Activated T-helper 1 cell treated with anti-CD3 and anti-CD28 coated beads, Interleukin-2, amount 50 U/mL, for 16 hours (primary cell): ENCODE data around the gene PLXNC1.

ENCODE experiments used
- DNase-seq, 2 donors: peaks; one replicate each; pipeline ENCODE4 v3.0.0-alpha.2; 2020; ENCODE audit warnings: low read depth in 1 of 2, low spot score in 1 of 2

PLXNC1 gene

DNA sequence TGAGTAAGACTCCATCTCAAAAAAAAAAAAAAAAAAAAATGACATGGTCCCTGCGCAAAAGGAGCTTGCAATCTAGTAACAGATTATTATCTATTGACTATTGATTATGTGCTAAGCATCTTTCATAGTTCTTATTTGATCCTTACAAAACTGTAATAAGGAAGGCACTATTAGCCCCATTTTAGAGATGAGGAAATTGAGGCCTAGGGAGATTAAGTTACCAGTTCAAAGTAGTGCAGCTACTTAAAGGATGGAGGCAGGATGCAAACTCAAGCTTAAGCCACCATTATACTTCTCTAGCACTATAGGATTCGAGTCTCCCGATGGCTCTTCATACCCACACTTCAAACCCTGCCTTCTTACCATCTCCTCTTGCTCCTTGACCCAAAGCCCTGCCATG, 31.3 kb downstream of the PLXNC1 start:
- no peak for DNase-seq

DNA sequence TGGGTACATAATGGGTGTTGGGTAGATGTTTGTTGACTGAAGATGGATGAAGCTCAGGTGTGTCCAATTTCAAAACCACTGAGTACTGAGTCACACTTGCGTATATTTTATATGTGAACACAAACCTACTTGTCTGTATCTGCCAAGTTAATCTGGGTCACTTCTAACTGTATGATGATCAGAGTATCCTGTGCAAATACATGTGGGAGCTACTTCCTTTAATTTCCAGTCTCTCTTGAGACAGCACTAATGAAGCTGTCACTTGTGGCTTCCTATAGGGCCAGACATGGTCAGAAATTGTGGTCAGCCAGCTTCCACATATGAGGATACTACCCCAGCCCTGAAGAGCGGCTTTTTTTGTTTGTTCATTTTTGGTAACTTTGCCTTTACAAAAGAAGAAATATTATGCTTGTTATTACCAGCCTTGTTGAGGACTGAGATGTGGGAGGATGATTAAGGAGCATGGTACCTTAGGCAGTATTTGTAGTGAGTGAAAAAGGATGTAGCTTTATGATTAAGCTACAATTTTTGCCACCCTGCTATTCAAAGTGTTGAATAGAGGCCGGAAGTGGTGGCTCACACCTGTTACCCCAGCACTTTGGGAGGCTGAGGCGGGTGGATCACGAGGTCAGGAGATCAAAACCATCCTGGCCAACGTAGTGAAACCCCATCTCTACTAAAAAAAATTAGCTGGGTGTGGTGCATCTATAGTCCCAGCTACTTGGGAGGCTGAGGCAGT, 32.4 kb downstream of the PLXNC1 start:
- DNase-seq: no peak

DNA sequence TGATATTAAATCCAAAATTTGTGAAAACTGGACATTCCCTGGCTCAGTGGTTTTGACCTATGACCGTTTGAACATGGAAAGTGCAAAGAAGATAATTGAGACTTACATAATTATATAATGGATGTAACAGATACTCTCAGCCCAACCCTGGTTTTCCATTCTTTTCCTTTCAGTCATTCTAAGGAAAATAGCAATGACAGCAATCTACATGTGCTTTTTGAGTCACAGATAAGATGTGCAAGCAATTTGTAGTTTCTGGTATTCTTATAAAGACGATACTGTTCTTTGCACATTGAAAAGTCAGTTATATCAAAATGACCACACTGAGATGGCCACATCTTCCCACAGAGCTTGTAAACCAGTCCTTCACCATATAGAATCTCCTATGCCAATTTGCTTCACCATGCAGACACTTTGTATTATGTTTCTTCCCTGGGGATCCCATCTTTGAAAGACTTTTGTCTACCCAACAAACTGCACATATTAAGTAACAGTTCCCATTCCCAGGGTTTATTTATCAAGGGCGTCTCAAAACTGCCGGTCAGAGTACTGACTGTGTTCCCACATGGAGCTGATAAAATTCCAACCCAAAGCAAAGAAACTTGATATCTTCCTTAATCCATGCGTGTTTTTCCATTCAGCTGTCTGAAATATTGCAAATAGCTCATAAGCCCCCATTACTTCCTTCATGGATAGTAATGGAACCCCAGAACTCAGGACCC, 34.8 kb downstream of the PLXNC1 start:
- no peak for DNase-seq

DNA sequence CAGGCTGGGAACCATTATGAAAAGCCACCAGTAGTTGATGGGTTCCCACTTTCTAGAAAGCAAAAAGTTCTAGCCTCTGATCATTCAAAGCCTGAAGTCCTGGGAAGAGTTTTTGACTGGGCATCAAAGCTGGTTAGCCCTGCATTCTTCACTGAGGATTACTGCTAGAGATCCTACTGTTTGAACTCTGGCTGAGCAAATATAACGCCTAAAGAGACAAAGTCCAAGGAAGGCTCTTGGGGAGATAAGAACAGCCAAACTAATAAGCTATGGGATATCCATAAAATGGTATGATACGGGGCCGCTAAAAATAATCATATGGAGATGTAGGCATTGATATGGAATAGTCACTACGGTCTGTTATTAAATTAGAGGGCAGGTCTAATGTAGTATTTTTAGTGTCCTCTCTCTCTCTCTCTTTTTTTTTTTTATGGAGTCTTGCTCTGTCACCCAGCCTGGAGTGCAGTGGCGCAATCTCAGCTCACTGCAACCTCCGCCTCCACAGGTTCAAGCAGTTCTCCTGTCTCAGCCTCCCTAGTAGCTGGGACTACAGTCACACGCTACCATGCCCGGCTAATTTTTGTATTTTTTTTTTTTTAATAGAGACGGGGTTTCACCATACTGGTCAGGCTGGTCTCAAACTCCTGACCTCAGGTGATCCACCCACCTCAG, 35.5 kb downstream of the PLXNC1 start:
- DNase-seq: no peak

GRCh38 chr12:94184995-94185719, 36.8 kb downstream of the PLXNC1 start:
- DNase-seq: no peak

GRCh38 chr12:94185801-94186200, 37.4 kb downstream of the PLXNC1 start:
- DNase-seq: no peak

- DNase-seq: no peak
Observed at GRCh38 chr12:94186278-94187241, 38.2 kb downstream of the PLXNC1 start.

- no peak for DNase-seq
Observed at GRCh38 chr12:94187361-94187760, 39.0 kb downstream of the PLXNC1 start.

GRCh38 chr12:94190623-94191022, 42.2 kb downstream of the PLXNC1 start:
- no peak for DNase-seq

DNA sequence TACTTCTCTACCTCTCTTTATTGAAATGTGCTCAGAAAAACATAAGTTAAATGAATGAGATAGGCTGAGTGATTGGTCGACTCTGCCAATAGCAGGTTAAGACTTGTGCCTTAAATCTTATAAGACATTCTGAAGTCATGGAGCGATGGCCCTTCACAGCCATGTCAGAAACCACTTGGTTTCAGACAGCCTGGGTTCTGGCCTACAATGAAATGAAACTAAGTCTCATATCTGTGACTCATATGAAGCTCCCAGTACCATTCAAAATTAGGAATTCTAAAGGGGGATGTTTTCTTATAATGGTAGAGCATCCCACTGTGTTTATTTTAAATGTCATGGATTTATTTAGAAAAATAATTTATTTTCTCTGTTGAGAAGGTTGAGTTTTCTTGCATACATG, 42.6 kb downstream of the PLXNC1 start:
- DNase-seq: no peak

GRCh38 chr12:94191811-94192210, 43.4 kb downstream of the PLXNC1 start:
- DNase-seq: no peak

DNA sequence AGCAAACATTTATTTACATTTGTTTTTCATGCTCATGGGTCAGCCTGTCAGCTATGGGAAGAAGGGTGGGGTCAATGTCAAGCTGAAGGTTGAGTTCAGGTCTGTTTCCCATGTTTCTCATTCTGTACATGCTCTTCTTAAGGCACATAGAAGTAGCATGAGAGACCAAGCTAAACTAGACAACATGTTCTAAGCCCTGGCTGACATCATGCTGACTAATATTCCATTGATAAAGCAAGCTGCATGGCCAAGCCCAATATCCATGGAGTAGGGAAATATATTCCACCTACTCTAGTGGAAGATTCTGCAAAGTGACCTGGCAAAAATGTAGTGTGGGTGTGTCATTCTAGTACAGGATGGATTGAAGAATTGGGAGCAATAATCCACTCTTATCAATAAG, 44.1 kb downstream of the PLXNC1 start:
- DNase-seq: no peak

- no peak for DNase-seq
Observed at GRCh38 chr12:94193168-94193567, 44.8 kb downstream of the PLXNC1 start.

- DNase-seq: no peak
Observed at GRCh38 chr12:94195483-94195882, 47.1 kb downstream of the PLXNC1 start.

DNA sequence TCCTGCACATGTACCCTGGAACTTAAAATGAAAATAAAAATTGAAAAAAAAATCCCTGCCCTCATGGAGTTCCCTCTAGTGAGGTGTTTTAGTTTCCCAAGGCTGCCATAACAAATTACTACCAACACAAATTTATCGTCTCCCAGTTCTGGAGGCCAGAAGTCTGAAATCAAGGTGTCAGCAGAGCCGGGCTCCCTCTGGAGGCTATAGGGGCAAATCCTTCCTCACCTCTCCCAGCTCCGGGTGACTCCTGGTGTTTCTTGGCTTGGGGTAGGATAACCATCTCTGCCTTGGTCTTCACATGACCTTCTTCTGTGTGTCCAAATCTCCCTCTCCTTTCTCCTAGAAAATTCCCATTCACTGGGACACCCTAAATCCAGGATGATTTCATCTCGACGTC, 50.1 kb downstream of the PLXNC1 start:
- no peak for DNase-seq

DNA sequence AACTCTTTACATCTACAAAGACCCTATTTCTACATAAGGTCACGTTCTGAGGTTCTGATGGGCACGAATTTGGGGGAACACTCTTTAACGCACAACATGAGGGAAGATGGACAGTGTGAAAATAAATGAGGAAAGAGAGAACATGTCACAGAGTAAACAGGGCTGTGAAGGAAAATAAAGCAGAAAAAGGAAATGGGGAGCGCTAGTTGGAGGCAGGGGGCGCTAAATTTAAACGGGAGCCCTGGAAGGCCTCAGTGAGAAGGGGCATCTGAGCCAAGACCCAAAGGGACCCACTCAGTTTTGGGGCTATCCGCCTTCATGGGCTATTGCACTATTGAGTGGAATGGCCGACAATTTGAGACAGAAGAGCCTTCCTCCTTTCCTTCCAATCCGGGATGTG, 50.5 kb downstream of the PLXNC1 start:
- DNase-seq: no peak

DNA sequence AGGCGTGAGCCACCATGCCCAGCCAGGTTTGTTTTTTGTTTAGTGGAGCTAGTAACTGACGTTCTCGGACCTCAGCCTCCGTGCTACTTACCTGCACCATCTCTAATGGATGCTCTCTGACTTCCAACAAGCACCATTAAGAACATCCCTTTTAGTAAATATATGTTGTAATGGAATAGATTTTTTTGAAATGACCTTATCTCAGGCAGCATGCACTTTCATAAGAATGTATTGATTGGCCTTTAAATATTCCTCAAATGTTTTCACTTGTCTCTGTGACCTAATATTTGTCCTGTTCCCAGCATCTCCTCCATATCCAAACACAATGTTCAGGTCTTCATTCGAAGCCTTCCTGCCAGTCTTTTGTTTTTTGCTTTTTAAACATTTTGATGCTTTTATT, 51.7 kb downstream of the PLXNC1 start:
- no peak for DNase-seq

DNA sequence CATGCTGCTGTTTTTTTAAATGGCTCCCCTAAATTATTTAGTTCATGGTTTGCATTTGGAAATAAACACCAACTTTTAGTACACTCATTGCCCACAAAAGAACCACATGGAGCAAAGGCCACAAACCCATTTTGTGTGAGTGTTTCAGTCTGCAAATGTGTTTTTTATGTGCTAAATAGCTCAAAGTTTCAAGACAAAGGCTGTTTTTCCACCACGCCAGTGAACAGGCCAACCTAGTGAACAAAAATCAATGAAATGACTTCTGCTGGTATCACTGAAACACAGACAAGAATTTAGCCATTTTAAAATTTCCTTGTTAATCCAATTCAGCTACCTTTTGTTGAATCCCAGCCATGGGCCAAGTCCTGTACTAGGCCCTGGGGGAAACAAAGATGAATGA, 52.3 kb downstream of the PLXNC1 start:
- DNase-seq: no peak

GRCh38 chr12:94202245-94203180, 54.1 kb downstream of the PLXNC1 start:
- DNase-seq: no peak
